ENCODE data around the gene SLC2A1. TPM values are rescaled to one million over a fixed set of nuclear protein-coding genes. Genes with fewer than 3 reads are reported as not detected.

SLC2A1 gene
- total and polyA plus RNA-seq, 9 of the 15 experiments (the other 6 are each of a cell fraction or from before 2014, with no cell fraction given), result 12.6 to 153 (median 48.0) TPM

DNA sequence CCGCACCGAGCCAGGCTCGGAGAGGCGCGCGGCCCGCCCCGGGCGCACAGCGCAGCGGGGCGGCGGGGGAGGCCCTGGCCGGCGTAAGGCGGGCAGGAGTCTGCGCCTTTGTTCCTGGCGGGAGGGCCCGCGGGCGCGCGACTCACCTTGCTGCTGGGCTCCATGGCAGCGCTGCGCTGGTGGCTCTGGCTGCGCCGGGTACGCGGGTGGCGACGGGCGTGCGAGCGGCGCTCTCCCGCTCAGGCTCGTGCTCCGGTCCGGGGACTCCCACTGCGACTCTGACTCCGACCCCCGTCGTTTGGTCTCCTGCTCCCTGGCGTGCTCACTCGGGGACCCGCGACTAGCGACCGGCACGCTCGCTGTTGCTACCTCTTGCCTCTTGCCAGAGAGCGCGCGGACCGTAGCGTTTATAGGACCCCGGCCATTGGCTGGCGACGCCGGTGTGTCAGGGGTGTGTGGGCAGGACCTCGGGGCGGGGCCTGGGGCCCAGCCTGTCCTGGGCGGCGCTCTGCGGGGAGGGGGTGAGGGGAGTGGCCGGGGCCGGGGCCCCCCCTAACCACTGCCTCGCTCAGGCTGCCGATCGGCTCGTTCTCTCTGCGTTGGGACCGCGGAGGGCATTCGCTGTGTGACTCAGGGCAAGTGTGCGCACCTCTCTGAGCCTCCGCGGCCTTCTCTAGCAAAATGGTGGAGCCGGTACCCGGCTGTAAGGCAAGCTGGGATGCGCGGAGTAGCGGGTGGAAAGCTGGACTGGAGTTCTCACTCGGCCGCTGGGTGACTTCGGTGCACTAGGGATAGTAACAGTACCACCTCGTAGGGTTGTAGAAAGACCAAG is at the start of gene SLC2A1 (continued):
- no peak for TF ChIP-seq ZNF707 (CRISPR knock-in tag; conservative IDR thresholded peaks at IDR 0.05)
- peak; percentile 43 for TF ChIP-seq USF1 (CRISPR knock-in tag; IDR thresholded peaks at IDR 0.05)
- TF ChIP-seq AFF4 (CRISPR knock-in tag; IDR thresholded peaks at IDR 0.05), result peak; percentile 96
- 0 out of 2 replicates have a peak, but pooled peaks have one; percentile 30 for TF ChIP-seq RBM15 (IDR thresholded peaks at IDR 0.05; ENCODE audit: insufficient read depth, low read length)
- no peak for TF ChIP-seq ELF4 (CRISPR knock-in tag; IDR thresholded peaks at IDR 0.05)
- TF ChIP-seq, protein P1, sequence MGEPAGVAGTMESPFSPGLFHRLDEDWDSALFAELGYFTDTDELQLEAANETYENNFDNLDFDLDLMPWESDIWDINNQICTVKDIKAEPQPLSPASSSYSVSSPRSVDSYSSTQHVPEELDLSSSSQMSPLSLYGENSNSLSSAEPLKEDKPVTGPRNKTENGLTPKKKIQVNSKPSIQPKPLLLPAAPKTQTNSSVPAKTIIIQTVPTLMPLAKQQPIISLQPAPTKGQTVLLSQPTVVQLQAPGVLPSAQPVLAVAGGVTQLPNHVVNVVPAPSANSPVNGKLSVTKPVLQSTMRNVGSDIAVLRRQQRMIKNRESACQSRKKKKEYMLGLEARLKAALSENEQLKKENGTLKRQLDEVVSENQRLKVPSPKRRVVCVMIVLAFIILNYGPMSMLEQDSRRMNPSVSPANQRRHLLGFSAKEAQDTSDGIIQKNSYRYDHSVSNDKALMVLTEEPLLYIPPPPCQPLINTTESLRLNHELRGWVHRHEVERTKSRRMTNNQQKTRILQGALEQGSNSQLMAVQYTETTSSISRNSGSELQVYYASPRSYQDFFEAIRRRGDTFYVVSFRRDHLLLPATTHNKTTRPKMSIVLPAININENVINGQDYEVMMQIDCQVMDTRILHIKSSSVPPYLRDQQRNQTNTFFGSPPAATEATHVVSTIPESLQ (CRISPR knock-in tag; IDR thresholded peaks at IDR 0.05), result peak; percentile 95
- no peak for TF ChIP-seq SAFB2 (IDR thresholded peaks at IDR 0.05; ENCODE audit: borderline replicate concordance, low read depth, low read length, severe bottlenecking)
- TF ChIP-seq, protein P2, sequence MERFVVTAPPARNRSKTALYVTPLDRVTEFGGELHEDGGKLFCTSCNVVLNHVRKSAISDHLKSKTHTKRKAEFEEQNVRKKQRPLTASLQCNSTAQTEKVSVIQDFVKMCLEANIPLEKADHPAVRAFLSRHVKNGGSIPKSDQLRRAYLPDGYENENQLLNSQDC (CRISPR knock-in tag; IDR thresholded peaks at IDR 0.05), result no peak
- TF ChIP-seq VEZF1 (CRISPR knock-in tag; IDR thresholded peaks at IDR 0.05), result peak; percentile 96
- TF ChIP-seq, protein P3, sequence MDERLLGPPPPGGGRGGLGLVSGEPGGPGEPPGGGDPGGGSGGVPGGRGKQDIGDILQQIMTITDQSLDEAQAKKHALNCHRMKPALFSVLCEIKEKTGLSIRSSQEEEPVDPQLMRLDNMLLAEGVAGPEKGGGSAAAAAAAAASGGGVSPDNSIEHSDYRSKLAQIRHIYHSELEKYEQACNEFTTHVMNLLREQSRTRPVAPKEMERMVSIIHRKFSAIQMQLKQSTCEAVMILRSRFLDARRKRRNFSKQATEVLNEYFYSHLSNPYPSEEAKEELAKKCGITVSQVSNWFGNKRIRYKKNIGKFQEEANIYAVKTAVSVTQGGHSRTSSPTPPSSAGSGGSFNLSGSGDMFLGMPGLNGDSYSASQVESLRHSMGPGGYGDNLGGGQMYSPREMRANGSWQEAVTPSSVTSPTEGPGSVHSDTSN (CRISPR knock-in tag; IDR thresholded peaks at IDR 0.05; ENCODE audit: low read depth), result no peak
- TF ChIP-seq, protein P3 (tag; conservative IDR thresholded peaks at IDR 0.05; ENCODE audit: low read depth), result no peak
- no peak for TF ChIP-seq SLC30A9 (CRISPR knock-in tag; IDR thresholded peaks at IDR 0.05)
- TF ChIP-seq MEF2A (IDR thresholded peaks at IDR 0.05; ENCODE audit: control insufficient read depth, low read depth, low read length), result no peak
- TF ChIP-seq ZNF316 (IDR thresholded peaks at IDR 0.05), result no peak
- no peak for TF ChIP-seq KLF16 (IDR thresholded peaks at IDR 0.05)
